Hepatocyte (in vitro differentiated cells): ENCODE data around the gene GABRE.

Experiments
- EZH2 ChIP-seq: fragments of 200-600 bp; sonication (generic); IDR thresholded peaks from 2 replicates; pipeline ENCODE4 v1.6.1; 2016; ENCODE audit warnings: antibody characterized with exemption, mild to moderate bottlenecking, borderline replicate concordance
- EZH2phosphoT487 ChIP-seq: fragments of 200-600 bp; sonication (generic); IDR thresholded peaks from one replicate; pipeline ENCODE4 v1.6.1; 2018; ENCODE audit warnings: antibody characterized with exemption, mild to moderate bottlenecking, low read depth, moderate library complexity; ENCODE audit not compliant: unreplicated experiment, severe bottlenecking
- TF ChIP-seq, protein P1 (sequence below): fragments of 200-600 bp; sonication (generic); IDR thresholded peaks from 2 replicates; pipeline ENCODE4 v1.5.1; 2016; ENCODE audit warnings: antibody characterized with exemption, mild to moderate bottlenecking; ENCODE audit not compliant: poor library complexity

DNA sequence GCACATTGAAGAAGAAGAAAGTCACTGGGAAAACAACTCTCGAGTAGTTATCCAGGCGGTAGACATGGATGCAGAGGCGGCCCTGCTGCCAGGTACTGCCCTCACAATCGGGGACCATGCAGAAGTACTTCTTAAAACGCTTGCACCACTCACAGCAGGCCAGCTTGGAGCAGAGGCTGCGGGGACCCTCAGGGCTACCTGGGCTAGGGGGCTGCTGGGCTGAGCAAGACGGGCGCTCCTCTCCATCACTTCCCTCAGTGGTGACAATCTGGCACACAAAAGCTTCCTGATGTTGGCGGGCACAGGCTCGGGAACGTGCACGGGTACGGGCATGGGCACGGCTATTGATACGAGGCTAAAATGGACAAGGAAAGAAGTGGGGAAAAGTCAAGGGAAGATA lies 19.7 kb downstream of the GABRE start:
- TF ChIP-seq, protein P1, sequence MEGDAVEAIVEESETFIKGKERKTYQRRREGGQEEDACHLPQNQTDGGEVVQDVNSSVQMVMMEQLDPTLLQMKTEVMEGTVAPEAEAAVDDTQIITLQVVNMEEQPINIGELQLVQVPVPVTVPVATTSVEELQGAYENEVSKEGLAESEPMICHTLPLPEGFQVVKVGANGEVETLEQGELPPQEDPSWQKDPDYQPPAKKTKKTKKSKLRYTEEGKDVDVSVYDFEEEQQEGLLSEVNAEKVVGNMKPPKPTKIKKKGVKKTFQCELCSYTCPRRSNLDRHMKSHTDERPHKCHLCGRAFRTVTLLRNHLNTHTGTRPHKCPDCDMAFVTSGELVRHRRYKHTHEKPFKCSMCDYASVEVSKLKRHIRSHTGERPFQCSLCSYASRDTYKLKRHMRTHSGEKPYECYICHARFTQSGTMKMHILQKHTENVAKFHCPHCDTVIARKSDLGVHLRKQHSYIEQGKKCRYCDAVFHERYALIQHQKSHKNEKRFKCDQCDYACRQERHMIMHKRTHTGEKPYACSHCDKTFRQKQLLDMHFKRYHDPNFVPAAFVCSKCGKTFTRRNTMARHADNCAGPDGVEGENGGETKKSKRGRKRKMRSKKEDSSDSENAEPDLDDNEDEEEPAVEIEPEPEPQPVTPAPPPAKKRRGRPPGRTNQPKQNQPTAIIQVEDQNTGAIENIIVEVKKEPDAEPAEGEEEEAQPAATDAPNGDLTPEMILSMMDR = no peak
- TF ChIP-seq EZH2 (no peak), EZH2phosphoT487 (no peak)
